Thoracic aorta (tissue), 2 donors: ENCODE measurements around the gene MSH3. TPM values are rescaled to one million over a fixed set of nuclear protein-coding genes. Genes with fewer than 3 reads are reported as not detected.
"Not testable (repeated sequence)": the region's sequence is repeated elsewhere in the genome, so short reads cannot be mapped to it uniquely, and the experiment has no call there.

Experiments used
- ATAC-seq: fragments of 150-250 bp; one replicate; pipeline ENCODE4 v1.8.0; 2017; ENCODE audit warnings: low read depth; ENCODE audit not compliant: insufficient number of reproducible peaks, low FRiP score
- DNase-seq: peaks from one replicate; pipeline ENCODE4 v3.0.0-alpha.2; 2020; ENCODE audit warnings: low spot score
- H3K27ac ChIP-seq, 2 donors: fragments of 200-600 bp; sonication (generic); 1 replicate in 1 of 2; 2 replicates in 1 of 2; pipeline ENCODE4 v1.5.1; 2016; ENCODE audit warnings: mild to moderate bottlenecking in 2 of 2, moderate library complexity in 2 of 2
- H3K27me3 ChIP-seq: fragments of 200-600 bp; sonication (generic); replicated peaks from 2 replicates; pipeline ENCODE4 v1.6.0; 2016; ENCODE audit warnings: mild to moderate bottlenecking; ENCODE audit not compliant: insufficient read depth
- H3K36me3 ChIP-seq: fragments of 200-600 bp; sonication (generic); one replicate; pipeline ENCODE4 v1.5.1; 2016
- H3K4me1 ChIP-seq, 2 donors: fragments of 200-600 bp; sonication (generic); 1 replicate in 1 of 2; 2 replicates in 1 of 2; pipeline versions ENCODE4 v1.5.1 to v1.6.0; 2016; ENCODE audit warnings: low read depth in 2 of 2, mild to moderate bottlenecking in 1 of 2; ENCODE audit not compliant: control insufficient read depth in 1 of 2
- H3K4me3 ChIP-seq: fragments of 200-600 bp; sonication (generic); 2 replicates; pipeline ENCODE4 v1.5.1; 2016; ENCODE audit warnings: mild to moderate bottlenecking
- H3K9me3 ChIP-seq: fragments of 200-600 bp; sonication (generic); 2 replicates; pipeline ENCODE4 v1.5.1; 2016
- CTCF ChIP-seq: fragments of 200-600 bp; sonication (generic); IDR thresholded peaks from one replicate; pipeline ENCODE4 v1.5.1; 2019; ENCODE audit warnings: antibody characterized with exemption
- total RNA-seq, 2 donors: library from RNA; depleted of rRNA; stranded (reverse); fragments of >200 nt; gene quantifications; one replicate each; pipeline versions ENCODE4 v1.1.0 to v1.2.3, GENCODE V29; 2016

Gene MSH3
- total RNA-seq, 2 donors from 2014 or later = 12.3 to 12.9 TPM

GRCh38 chr5:80781356-80781755, 126.9 kb downstream of the MSH3 start:
- Histone ChIP-seq H3K27me3 (no peaks in the 10 kb centered on the region), H3K27ac (no peak overlapping the region), H3K36me3 (peaks cover 3% of the 10 kb centered on the region), H3K9me3 (no peaks in the 10 kb centered on the region), H3K4me1 (no peaks in the 10 kb centered on the region), H3K4me3 (no peak overlapping the region)
- TF ChIP-seq CTCF = no peak
- ATAC-seq = no peak
- DNase-seq = no peak

- ATAC-seq = no peak
- no peak overlapping the region for H3K4me3 ChIP-seq
These were observed 128.2 kb downstream of the MSH3 start for GRCh38 chr5:80782626-80783025.

GRCh38 chr5:80783751-80784150, 129.3 kb downstream of the MSH3 start:
- not testable (repeated sequence) for DNase-seq, H3K9me3 ChIP-seq, H3K36me3 ChIP-seq, H3K4me3 ChIP-seq, H3K27me3 ChIP-seq, H3K4me1 ChIP-seq, H3K27ac ChIP-seq, ATAC-seq

More at GRCh38 chr5:80782626-80783025, 128.2 kb downstream of the MSH3 start:
- DNase-seq = no peak
- Histone ChIP-seq H3K27ac (no peak overlapping the region), H3K27me3 (no peaks in the 10 kb centered on the region), H3K36me3 (no peaks in the 10 kb centered on the region), H3K4me1 (no peaks in the 10 kb centered on the region), H3K9me3 (no peaks in the 10 kb centered on the region)
- no peak for TF ChIP-seq CTCF

GRCh38 chr5:80784451-80784850, 130.0 kb downstream of the MSH3 start:
- no peaks in the 10 kb centered on the region for H3K36me3 ChIP-seq
- no peak overlapping the region for H3K4me3 ChIP-seq
- no peak for DNase-seq
- H3K9me3 ChIP-seq = no peaks in the 10 kb centered on the region
- no peaks in the 10 kb centered on the region for H3K27me3 ChIP-seq
- no peak overlapping the region for H3K27ac ChIP-seq
- ATAC-seq = no peak
- no peaks in the 10 kb centered on the region for H3K4me1 ChIP-seq
- no peak for TF ChIP-seq CTCF

- H3K9me3 ChIP-seq, DNase-seq, ATAC-seq, H3K27ac ChIP-seq, H3K36me3 ChIP-seq, H3K4me3 ChIP-seq, H3K27me3 ChIP-seq, H3K4me1 ChIP-seq: not testable (repeated sequence)
These were observed 135.0 kb downstream of the MSH3 start for GRCh38 chr5:80789319-80790016.

- Histone ChIP-seq H3K9me3 (no peaks in the 10 kb centered on the region), H3K36me3 (peaks cover 5% of the 10 kb centered on the region), H3K27me3 (no peaks in the 10 kb centered on the region), H3K4me1 (no peaks in the 10 kb centered on the region), H3K27ac (no peak overlapping the region), H3K4me3 (no peak overlapping the region)
- no peak for TF ChIP-seq CTCF
- DNase-seq (no peak), ATAC-seq (no peak)
These were observed 136.2 kb downstream of the MSH3 start for GRCh38 chr5:80790698-80791097.
